Hepatocyte (in vitro differentiated cells): Measurements from ENCODE around the gene DOC2A.

ENCODE experiments used
- CTCF ChIP-seq: fragments of 200-600 bp; sonication (generic); IDR thresholded peaks from 2 replicates; pipeline ENCODE4 v1.5.1; 2016; ENCODE audit warnings: antibody characterized with exemption, mild to moderate bottlenecking; ENCODE audit not compliant: poor library complexity
- EZH2 ChIP-seq: fragments of 200-600 bp; sonication (generic); IDR thresholded peaks from 2 replicates; pipeline ENCODE4 v1.6.1; 2016; ENCODE audit warnings: antibody characterized with exemption, mild to moderate bottlenecking, borderline replicate concordance

- TF ChIP-seq CTCF (no peak), EZH2 (no peak)
Observed at GRCh38 chr16:29994600-29995323, 16.1 kb downstream of the DOC2A start.
